ENCODE results near the gene PPM1J.
"Not testable (repeated sequence)": the region's sequence is repeated elsewhere in the genome, so short reads cannot be mapped to it uniquely, and the experiment has no call there.

Gene PPM1J

DNA sequence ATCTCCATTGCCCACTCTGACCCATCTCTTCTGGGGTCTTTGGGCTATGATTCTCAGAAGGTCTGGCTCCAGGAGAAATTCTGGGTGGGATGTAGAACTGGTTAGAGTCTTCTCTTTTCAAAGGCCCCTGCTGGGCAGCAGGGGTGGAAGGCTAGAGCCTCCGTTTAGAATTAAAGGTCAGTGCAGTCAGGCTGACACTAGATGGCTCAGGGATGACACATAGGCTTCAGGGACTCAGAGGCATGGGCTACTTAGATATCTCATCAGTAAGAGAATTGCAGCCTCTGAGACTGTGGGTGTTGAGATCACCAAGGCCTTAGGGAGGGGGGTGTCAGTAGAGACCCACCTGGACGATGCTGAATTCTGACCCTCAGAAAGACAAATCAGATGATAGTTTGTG is 12.6 kb upstream of the PPM1J start:
- DNase-seq (ENCODE audit: low read depth): no peak
- peak; percentile 12; the same call in 1 of the 2 replicates for TF ChIP-seq CTCF (IDR thresholded peaks at IDR 0.05; ENCODE audit: control insufficient read depth, extremely low read depth, insufficient read depth)

GRCh38 chr1:112724240-112724639 is 9.1 kb upstream of the PPM1J start:
- not testable (repeated sequence) for H3K4me3 ChIP-seq (ENCODE audit: low read depth, low read length); DNase-seq (ENCODE audit: low read depth)

More for the DNA sequence above, 12.6 kb upstream of the PPM1J start:
- no peak overlapping the region for H3K4me3 ChIP-seq (ENCODE audit: low read depth, low read length)

DNA sequence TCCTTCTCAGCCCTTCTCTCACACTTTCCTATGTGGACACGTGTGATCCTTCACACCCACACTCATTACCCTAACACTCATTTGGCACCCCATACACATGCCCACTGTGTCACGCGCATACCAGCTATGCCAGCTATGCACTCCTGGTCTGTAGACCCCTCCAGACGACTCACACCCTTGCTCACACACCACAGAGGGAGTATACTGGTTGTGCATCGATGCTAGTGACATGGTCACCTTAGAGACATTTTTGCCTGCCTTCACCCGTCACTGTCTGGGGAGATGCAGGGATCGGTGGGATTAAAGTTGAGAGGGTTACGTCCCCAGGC is 8.3 kb upstream of the PPM1J start:
- no peak overlapping the region for H3K4me3 ChIP-seq (ENCODE audit: low read depth, low read length)
- no peak for DNase-seq (ENCODE audit: low read depth)
- TF ChIP-seq CTCF (IDR thresholded peaks at IDR 0.05; ENCODE audit: control insufficient read depth, extremely low read depth, insufficient read depth): no peak

- TF ChIP-seq CTCF (IDR thresholded peaks at IDR 0.05; ENCODE audit: control insufficient read depth, extremely low read depth, insufficient read depth): no peak
- no peak overlapping the region for H3K4me3 ChIP-seq (ENCODE audit: low read depth, low read length)
- no peak for DNase-seq (ENCODE audit: low read depth)
These were observed 7.7 kb upstream of the PPM1J start for GRCh38 chr1:112722601-112723510.

- no peak for DNase-seq (ENCODE audit: low read depth)
- no peak overlapping the region for H3K4me3 ChIP-seq (ENCODE audit: low read depth, low read length)
- no peak for TF ChIP-seq CTCF (IDR thresholded peaks at IDR 0.05; ENCODE audit: control insufficient read depth, extremely low read depth, insufficient read depth)
These were observed 6.9 kb upstream of the PPM1J start for GRCh38 chr1:112721966-112722524.

- H3K4me3 ChIP-seq (ENCODE audit: low read depth, low read length); DNase-seq (ENCODE audit: low read depth): not testable (repeated sequence)
These were observed 6.2 kb upstream of the PPM1J start for GRCh38 chr1:112721294-112721693.

DNA sequence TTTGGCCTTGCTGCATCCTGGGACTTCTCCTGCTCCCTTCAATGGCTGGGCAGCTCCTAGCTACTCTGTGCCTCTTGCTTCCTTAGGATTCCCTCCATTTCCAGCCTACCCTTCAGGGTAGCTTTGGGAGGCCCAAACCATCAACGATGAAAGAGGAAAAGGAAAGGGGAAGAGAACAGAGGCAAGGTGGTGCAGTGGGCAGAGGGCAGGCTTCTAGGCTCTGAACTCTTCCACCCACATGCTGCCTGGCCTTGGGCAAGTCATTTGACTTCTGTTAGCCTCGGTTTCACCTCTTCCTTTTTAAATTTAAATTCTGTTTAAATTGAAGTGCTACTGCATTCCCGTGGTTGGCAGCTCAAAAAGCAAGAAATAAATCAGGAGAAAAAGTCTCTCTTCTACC is 5.7 kb upstream of the PPM1J start:
- TF ChIP-seq CTCF (IDR thresholded peaks at IDR 0.05; ENCODE audit: control insufficient read depth, extremely low read depth, insufficient read depth): no peak

GRCh38 chr1:112719706-112720105 is 4.6 kb upstream of the PPM1J start:
- H3K4me3 ChIP-seq (ENCODE audit: low read depth, low read length): no peak overlapping the region
- TF ChIP-seq CTCF (IDR thresholded peaks at IDR 0.05; ENCODE audit: control insufficient read depth, extremely low read depth, insufficient read depth): no peak
- DNase-seq (ENCODE audit: low read depth): no peak

More for the DNA sequence above, 5.7 kb upstream of the PPM1J start:
- DNase-seq (ENCODE audit: low read depth): no peak
- no peak overlapping the region for H3K4me3 ChIP-seq (ENCODE audit: low read depth, low read length)

Data from LNCaP clone FGC (cell line).